ENCODE data around the gene KIR3DL2.
"Not testable (repeated sequence)": the region's sequence is repeated elsewhere in the genome, so short reads cannot be mapped to it uniquely, and the experiment has no call there.

KIR3DL2 gene

GRCh38 chr19:54817670-54818536, 32.3 kb upstream of the KIR3DL2 start:
- TF ChIP-seq CTCF (IDR thresholded peaks at IDR 0.05; ENCODE audit: insufficient read depth, low read length) (no peak), SPI1 (IDR thresholded peaks at IDR 0.05; ENCODE audit: borderline replicate concordance, low read depth) (peak; percentile 18; the same call in 1 of the 2 replicates)
- no peak overlapping the region for H3K4me3 ChIP-seq (replicated peaks; ENCODE audit: insufficient read depth, low read length)
- DNase-seq (ENCODE audit: low read depth in 1 of 2, low spot score in 1 of 2), result no peak
- H3K27me3 ChIP-seq (ENCODE audit: insufficient read depth, poor library complexity, severe bottlenecking), result no peaks in the 10 kb centered on the region
- no peak overlapping the region for H3K27ac ChIP-seq (replicated peaks)

- not testable (repeated sequence) for H3K4me3 ChIP-seq (replicated peaks; ENCODE audit: insufficient read depth, low read length); H3K27me3 ChIP-seq (ENCODE audit: insufficient read depth, poor library complexity, severe bottlenecking); H3K27ac ChIP-seq (replicated peaks)
- DNase-seq (ENCODE audit: low read depth in 1 of 2, low spot score in 1 of 2), result peak in 1 of 2 experiments; percentile 56
Measured at GRCh38 chr19:54824416-54824815, 25.8 kb upstream of the KIR3DL2 start.

GRCh38 chr19:54825326-54825725, 24.9 kb upstream of the KIR3DL2 start:
- peak in 1 of 2 experiments; percentile 79 for DNase-seq (ENCODE audit: low read depth in 1 of 2, low spot score in 1 of 2)
- not testable (repeated sequence) for H3K27me3 ChIP-seq (ENCODE audit: insufficient read depth, poor library complexity, severe bottlenecking); H3K4me3 ChIP-seq (replicated peaks; ENCODE audit: insufficient read depth, low read length)
- H3K27ac ChIP-seq (replicated peaks), result peak overlapping the region; percentile 85

GRCh38 chr19:54828064-54828463, 22.2 kb upstream of the KIR3DL2 start:
- not testable (repeated sequence) for H3K4me3 ChIP-seq (replicated peaks; ENCODE audit: insufficient read depth, low read length); H3K27me3 ChIP-seq (ENCODE audit: insufficient read depth, poor library complexity, severe bottlenecking); H3K27ac ChIP-seq (replicated peaks); DNase-seq (ENCODE audit: low read depth in 1 of 2, low spot score in 1 of 2)

GRCh38 chr19:54832496-54832895, 17.7 kb upstream of the KIR3DL2 start, which contains the start of gene KIR2DS4:
Gene KIR2DS4 (plus strand): TSS chr19:54832676.
- DNase-seq (ENCODE audit: low read depth in 1 of 2, low spot score in 1 of 2); H3K4me3 ChIP-seq (replicated peaks; ENCODE audit: insufficient read depth, low read length); H3K27ac ChIP-seq (replicated peaks); H3K27me3 ChIP-seq (ENCODE audit: insufficient read depth, poor library complexity, severe bottlenecking): not testable (repeated sequence)

GRCh38 chr19:54835126-54835525, 15.1 kb upstream of the KIR3DL2 start:
- not testable (repeated sequence) for DNase-seq (ENCODE audit: low read depth in 1 of 2, low spot score in 1 of 2)

GRCh38 chr19:54837522-54837921, 12.7 kb upstream of the KIR3DL2 start:
- not testable (repeated sequence) for H3K4me3 ChIP-seq (replicated peaks; ENCODE audit: insufficient read depth, low read length); H3K27me3 ChIP-seq (ENCODE audit: insufficient read depth, poor library complexity, severe bottlenecking); H3K27ac ChIP-seq (replicated peaks)
- peak; percentile 34; the same call in 1 of the 2 replicates for TF ChIP-seq SPI1 (IDR thresholded peaks at IDR 0.05; ENCODE audit: borderline replicate concordance, low read depth)
- peak in 1 of 2 experiments; percentile 19 for DNase-seq (ENCODE audit: low read depth in 1 of 2, low spot score in 1 of 2)

More at GRCh38 chr19:54835126-54835525, 15.1 kb upstream of the KIR3DL2 start:
- not testable (repeated sequence) for H3K27me3 ChIP-seq (ENCODE audit: insufficient read depth, poor library complexity, severe bottlenecking); H3K27ac ChIP-seq (replicated peaks); H3K4me3 ChIP-seq (replicated peaks; ENCODE audit: insufficient read depth, low read length)

GRCh38 chr19:54843171-54843570, 7.1 kb upstream of the KIR3DL2 start:
- not testable (repeated sequence) for H3K27me3 ChIP-seq (ENCODE audit: insufficient read depth, poor library complexity, severe bottlenecking); DNase-seq (ENCODE audit: low read depth in 1 of 2, low spot score in 1 of 2); H3K4me3 ChIP-seq (replicated peaks; ENCODE audit: insufficient read depth, low read length); H3K27ac ChIP-seq (replicated peaks)

GRCh38 chr19:54850930-54851329, 687 bp downstream of the KIR3DL2 start:
- Histone ChIP-seq H3K27ac (replicated peaks) (peak overlapping the region; percentile 74), H3K4me3 (replicated peaks; ENCODE audit: insufficient read depth, low read length) (no peak overlapping the region), H3K27me3 (ENCODE audit: insufficient read depth, poor library complexity, severe bottlenecking) (no peaks in the 10 kb centered on the region)
- DNase-seq (ENCODE audit: low read depth in 1 of 2, low spot score in 1 of 2), result no peak
- TF ChIP-seq GABPA (IDR thresholded peaks at IDR 0.05; ENCODE audit: low read depth) (no peak), REST (IDR thresholded peaks at IDR 0.05; ENCODE audit: insufficient replicate concordance, low read depth) (no peak), SPI1 (IDR thresholded peaks at IDR 0.05; ENCODE audit: borderline replicate concordance, low read depth) (no peak)
